ENCODE data around the gene ANKRD17. TPM values are rescaled to one million over a fixed set of nuclear protein-coding genes. Genes with fewer than 3 reads are reported as not detected.

Gene ANKRD17
- total RNA-seq, 1 experiment from 2014 or later: 51.2 TPM

- H3K4me2 ChIP-seq (ENCODE audit: low read length): no peak overlapping the region
- no TSS peak for BruUV-seq (replicated peaks)
- H3K9me2 ChIP-seq (replicated peaks; ENCODE audit: low read length): no peaks in the 10 kb centered on the region
- no peaks in the 10 kb centered on the region for H3F3A ChIP-seq (ENCODE audit: low read length, unreplicated experiment)
- no peak overlapping the region for H3K9ac ChIP-seq (ENCODE audit: low read length)
- no peaks in the 10 kb centered on the region for H3K27me3 ChIP-seq (ENCODE audit: low read length)
- ChIA-PET CTCF (no interaction called here), POLR2A (ENCODE audit: unreplicated experiment) (no interaction called here)
- H3K79me2 ChIP-seq (ENCODE audit: low read length): peaks cover 93% of the 10 kb centered on the region
- no peak for DNase-seq
- H3K36me3 ChIP-seq (ENCODE audit: low read depth, low read length): peaks cover 6% of the 10 kb centered on the region
- H3K4me3 ChIP-seq (ENCODE audit: low read length): no peak overlapping the region
- no peaks in the 10 kb centered on the region for H3K9me3 ChIP-seq (ENCODE audit: low read length)
- ATAC-seq: no peak
- intact Hi-C loops (cut with micrococcal nuclease): loop anchor here (2.0 to 5.0 kb wide), 2 partner anchors 35 to 71 kb away; partner anchors contain the start of gene ANKRD17
- peaks cover 9% of the 10 kb centered on the region for H3K4me1 ChIP-seq (ENCODE audit: insufficient read depth, low read length)
- no peak overlapping the region for H2AFZ ChIP-seq (ENCODE audit: low read length)
- peaks cover 9% of the 10 kb centered on the region for H4K20me1 ChIP-seq (ENCODE audit: low read length)
- no peak overlapping the region for H3K27ac ChIP-seq (ENCODE audit: low read length)
- no peak for TF ChIP-seq CTCF (conservative IDR thresholded peaks at IDR 0.05; ENCODE audit: low read depth, low read length)
- TF ChIP-seq EZH2phosphoT487 (IDR thresholded peaks at IDR 0.05; ENCODE audit: borderline replicate concordance, low read length): no peak
- no peak for TF ChIP-seq EZH2 (IDR thresholded peaks at IDR 0.05; ENCODE audit: low read length, unreplicated experiment)
Observed at GRCh38 chr4:73185903-73186302, 72.7 kb downstream of the ANKRD17 start.

DNA sequence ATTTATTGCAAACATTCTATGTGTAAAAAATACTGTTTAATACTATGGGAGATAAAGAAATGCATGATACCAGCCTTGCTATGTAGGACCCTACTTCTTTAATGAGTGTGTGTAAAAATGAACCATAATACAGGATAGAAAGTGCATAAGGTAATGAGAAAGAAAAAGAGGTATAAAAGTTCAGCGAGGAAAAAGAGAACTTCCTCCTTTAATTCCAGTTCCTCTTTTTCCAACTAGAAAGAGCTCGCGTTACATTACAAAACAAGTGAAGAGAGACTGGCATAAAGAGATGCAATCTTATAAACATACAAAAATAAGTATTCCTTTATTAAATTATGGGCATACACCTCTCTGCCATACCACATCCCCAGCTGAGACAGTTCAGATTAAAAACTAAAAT is 77.4 kb downstream of the ANKRD17 start:
- Histone ChIP-seq H3K4me3 (ENCODE audit: low read length) (no peak overlapping the region), H3K9ac (ENCODE audit: low read length) (no peak overlapping the region), H3K4me2 (ENCODE audit: low read length) (no peak overlapping the region), H2AFZ (ENCODE audit: low read length) (no peak overlapping the region), H3K27ac (ENCODE audit: low read length) (no peak overlapping the region), H3K36me3 (ENCODE audit: low read depth, low read length) (peaks cover 11% of the 10 kb centered on the region), H3K27me3 (ENCODE audit: low read length) (no peaks in the 10 kb centered on the region), H3K4me1 (ENCODE audit: insufficient read depth, low read length) (no peaks in the 10 kb centered on the region), H3K79me2 (ENCODE audit: low read length) (peaks cover 89% of the 10 kb centered on the region), H4K20me1 (ENCODE audit: low read length) (peaks cover 6% of the 10 kb centered on the region; the same call in 1 of the 2 replicates), H3K9me3 (ENCODE audit: low read length) (no peaks in the 10 kb centered on the region), H3K9me2 (replicated peaks; ENCODE audit: low read length) (no peaks in the 10 kb centered on the region), H3F3A (ENCODE audit: low read length, unreplicated experiment) (no peaks in the 10 kb centered on the region)
- ATAC-seq (no peak), DNase-seq (no peak)
- ChIA-PET POLR2A (ENCODE audit: unreplicated experiment) (no interaction called here), CTCF (no interaction called here)
- intact Hi-C loops (cut with micrococcal nuclease): no loop called here
- TF ChIP-seq EZH2 (IDR thresholded peaks at IDR 0.05; ENCODE audit: low read length, unreplicated experiment): no peak
- no peak for TF ChIP-seq EZH2phosphoT487 (IDR thresholded peaks at IDR 0.05; ENCODE audit: borderline replicate concordance, low read length)
- TF ChIP-seq CTCF (conservative IDR thresholded peaks at IDR 0.05; ENCODE audit: low read depth, low read length): no peak
- no TSS peak for BruUV-seq (replicated peaks)

- TF ChIP-seq EZH2phosphoT487 (IDR thresholded peaks at IDR 0.05; ENCODE audit: borderline replicate concordance, low read length) (no peak), CTCF (conservative IDR thresholded peaks at IDR 0.05; ENCODE audit: low read depth, low read length) (no peak), EZH2 (IDR thresholded peaks at IDR 0.05; ENCODE audit: low read length, unreplicated experiment) (no peak)
- POLR2A ChIA-PET (ENCODE audit: unreplicated experiment): no interaction called here
- H3K4me2 ChIP-seq (ENCODE audit: low read length): no peak overlapping the region
- BruUV-seq (replicated peaks): no TSS peak
- intact Hi-C loops (cut with micrococcal nuclease): no loop called here
- H3K4me3 ChIP-seq (ENCODE audit: low read length): no peak overlapping the region
- no peak overlapping the region for H3K27ac ChIP-seq (ENCODE audit: low read length)
- peaks cover 6% of the 10 kb centered on the region; the same call in 1 of the 2 replicates for H4K20me1 ChIP-seq (ENCODE audit: low read length)
- H2AFZ ChIP-seq (ENCODE audit: low read length): no peak overlapping the region
- DNase-seq (no peak), ATAC-seq (no peak)
- H3K9me2 ChIP-seq (replicated peaks; ENCODE audit: low read length): no peaks in the 10 kb centered on the region
- peaks cover 91% of the 10 kb centered on the region for H3K79me2 ChIP-seq (ENCODE audit: low read length)
- no peaks in the 10 kb centered on the region for H3K9me3 ChIP-seq (ENCODE audit: low read length)
- H3K4me1 ChIP-seq (ENCODE audit: insufficient read depth, low read length): no peaks in the 10 kb centered on the region
- no peaks in the 10 kb centered on the region for H3F3A ChIP-seq (ENCODE audit: low read length, unreplicated experiment)
- H3K9ac ChIP-seq (ENCODE audit: low read length): no peak overlapping the region
- H3K36me3 ChIP-seq (ENCODE audit: low read depth, low read length): peaks cover 35% of the 10 kb centered on the region
- H3K27me3 ChIP-seq (ENCODE audit: low read length): no peaks in the 10 kb centered on the region
- CTCF ChIA-PET: no interaction called here
Observed at GRCh38 chr4:73178389-73178788, 80.2 kb downstream of the ANKRD17 start.
